HepG2 (cell line): ENCODE results near the gene ZC3H4. TPM values are rescaled to one million over a fixed set of nuclear protein-coding genes. Genes with fewer than 3 reads are reported as not detected.

Experiments used
- CREBL2 ChIP-seq: sonication (generic); formaldehyde crosslinking; IDR thresholded peaks from 2 replicates; pipeline ENCODE4 v1.8.1; 2023; ENCODE audit warnings: missing genetic modification reagents, mild to moderate bottlenecking, borderline replicate concordance
- HMGXB4 ChIP-seq, 2 experiments: sonication (generic) in 1 of 2; formaldehyde crosslinking in 1 of 2; IDR thresholded peaks; 2 replicates each; pipeline versions ENCODE4 v1.4.0 to v1.6.1; 2018 to 2020; ENCODE audit warnings: missing genetic modification reagents in 2 of 2, borderline replicate concordance in 1 of 2, low read depth in 1 of 2, mild to moderate bottlenecking in 1 of 2, missing biosample characterization in 1 of 2
- RARA ChIP-seq: IDR thresholded peaks from 2 replicates; pipeline ENCODE4 v1.6.1; 2016; ENCODE audit warnings: missing genetic modification reagents, missing compliant biosample characterization
- SP1 ChIP-seq, 2 experiments: fragments of 450-650 bp in 1 of 2; sonication (generic) in 1 of 2; formaldehyde crosslinking in 1 of 2; IDR thresholded peaks; 2 replicates each; pipeline versions ENCODE4 v1.4.0 to v1.6.1; 2016 to 2020; ENCODE audit warnings: missing genetic modification reagents in 1 of 2
- UBTF ChIP-seq: sonication (generic); formaldehyde crosslinking; IDR thresholded peaks from 2 replicates; pipeline ENCODE4 v1.4.0; 2020; ENCODE audit warnings: mild to moderate bottlenecking, missing genetic modification reagents
- ZNF350 ChIP-seq: sonication (generic); formaldehyde crosslinking; IDR thresholded peaks from 2 replicates; pipeline ENCODE4 v1.4.0; 2020; ENCODE audit warnings: mild to moderate bottlenecking, low read depth, missing genetic modification reagents, borderline replicate concordance
- ZNF607 ChIP-seq: sonication (generic); formaldehyde crosslinking; IDR thresholded peaks from 2 replicates; pipeline ENCODE4 v1.5.1; 2020; ENCODE audit warnings: missing genetic modification reagents, mild to moderate bottlenecking, borderline replicate concordance
- polyA plus RNA-seq, 8 experiments: library from polyadenylated mRNA; depleted of rRNA in 3 of 8; stranded (reverse) in 7 of 8; unstranded in 1 of 8; fragments of >200 nt; fragmentation: Illumina TruSeq in 4 of 8; extraction: Trizol in 4 of 8; gene quantifications; 2 replicates each; pipeline versions ENCODE4 v1.2.1 to v1.2.3, GENCODE V29; 2011 to 2016; ENCODE audit warnings: low read depth in 4 of 8, missing spikeins in 1 of 8, mixed read lengths in 1 of 8; ENCODE audit not compliant: insufficient read depth in 1 of 8
- total RNA-seq, 5 experiments: library from RNA; depleted of rRNA; stranded (reverse); fragments of >200 nt; fragmentation: Illumina TruSeq; extraction: Trizol; gene quantifications; 2 replicates each; pipeline ENCODE4 v1.2.3, GENCODE V29; 2016; ENCODE audit warnings: low read depth in 1 of 5
- TF ChIP-seq, protein P1 (sequence below): sonication (generic); formaldehyde crosslinking; IDR thresholded peaks from 2 replicates; pipeline ENCODE4 v1.5.0; 2020; ENCODE audit warnings: mild to moderate bottlenecking, missing genetic modification reagents

Gene ZC3H4
- total and polyA plus RNA-seq, 2 of the 13 experiments (the other 11 are each of a cell fraction or from before 2014, with no cell fraction given): 1.8 to 10.7 TPM

GRCh38 chr19:47130589-47131227 is 17.1 kb upstream of the ZC3H4 start, which contains the start of gene SAE1 (continued):
- TF ChIP-seq, protein P1, sequence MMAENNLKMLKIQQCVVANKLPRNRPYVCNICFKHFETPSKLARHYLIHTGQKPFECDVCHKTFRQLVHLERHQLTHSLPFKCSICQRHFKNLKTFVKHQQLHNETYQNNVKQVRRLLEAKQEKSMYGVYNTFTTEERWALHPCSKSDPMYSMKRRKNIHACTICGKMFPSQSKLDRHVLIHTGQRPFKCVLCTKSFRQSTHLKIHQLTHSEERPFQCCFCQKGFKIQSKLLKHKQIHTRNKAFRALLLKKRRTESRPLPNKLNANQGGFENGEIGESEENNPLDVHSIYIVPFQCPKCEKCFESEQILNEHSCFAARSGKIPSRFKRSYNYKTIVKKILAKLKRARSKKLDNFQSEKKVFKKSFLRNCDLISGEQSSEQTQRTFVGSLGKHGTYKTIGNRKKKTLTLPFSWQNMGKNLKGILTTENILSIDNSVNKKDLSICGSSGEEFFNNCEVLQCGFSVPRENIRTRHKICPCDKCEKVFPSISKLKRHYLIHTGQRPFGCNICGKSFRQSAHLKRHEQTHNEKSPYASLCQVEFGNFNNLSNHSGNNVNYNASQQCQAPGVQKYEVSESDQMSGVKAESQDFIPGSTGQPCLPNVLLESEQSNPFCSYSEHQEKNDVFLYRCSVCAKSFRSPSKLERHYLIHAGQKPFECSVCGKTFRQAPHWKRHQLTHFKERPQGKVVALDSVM (CRISPR knock-in tag): no peak; the same call in 1 of the 2 replicates
- peak; percentile 80 for TF ChIP-seq UBTF (CRISPR knock-in tag)
- TF ChIP-seq RARA (CRISPR knock-in tag): peak; percentile 25; the same call in 1 of the 2 replicates
- no peak for TF ChIP-seq SP1 (IDR thresholded peaks at IDR 0.05)
- TF ChIP-seq SP1 (CRISPR knock-in tag; IDR thresholded peaks at IDR 0.05): 0 out of 2 replicates have a peak, but pooled peaks have one; percentile 22
- TF ChIP-seq ZNF350 (CRISPR knock-in tag): peak; percentile 70; the same call in 1 of the 2 replicates
- no peak; the same call in 1 of the 2 replicates for TF ChIP-seq CREBL2 (CRISPR knock-in tag)
- peak; percentile 92 to 96 for TF ChIP-seq HMGXB4 (CRISPR knock-in tag; IDR thresholded peaks at IDR 0.05; ENCODE audit: borderline replicate concordance in 1 of 2, low read depth in 1 of 2)
- peak; percentile 74 for TF ChIP-seq ZNF607 (CRISPR knock-in tag)
